ENCODE data around the gene CDH20.

CDH20 gene

GRCh38 chr18:61335684-61336555 lies 2.7 kb downstream of the CDH20 start:
- H3K27ac ChIP-seq, result no peak overlapping the region
- H3K27me3 ChIP-seq (replicated peaks), result no peaks in the 10 kb centered on the region
- TF ChIP-seq, protein P1, sequence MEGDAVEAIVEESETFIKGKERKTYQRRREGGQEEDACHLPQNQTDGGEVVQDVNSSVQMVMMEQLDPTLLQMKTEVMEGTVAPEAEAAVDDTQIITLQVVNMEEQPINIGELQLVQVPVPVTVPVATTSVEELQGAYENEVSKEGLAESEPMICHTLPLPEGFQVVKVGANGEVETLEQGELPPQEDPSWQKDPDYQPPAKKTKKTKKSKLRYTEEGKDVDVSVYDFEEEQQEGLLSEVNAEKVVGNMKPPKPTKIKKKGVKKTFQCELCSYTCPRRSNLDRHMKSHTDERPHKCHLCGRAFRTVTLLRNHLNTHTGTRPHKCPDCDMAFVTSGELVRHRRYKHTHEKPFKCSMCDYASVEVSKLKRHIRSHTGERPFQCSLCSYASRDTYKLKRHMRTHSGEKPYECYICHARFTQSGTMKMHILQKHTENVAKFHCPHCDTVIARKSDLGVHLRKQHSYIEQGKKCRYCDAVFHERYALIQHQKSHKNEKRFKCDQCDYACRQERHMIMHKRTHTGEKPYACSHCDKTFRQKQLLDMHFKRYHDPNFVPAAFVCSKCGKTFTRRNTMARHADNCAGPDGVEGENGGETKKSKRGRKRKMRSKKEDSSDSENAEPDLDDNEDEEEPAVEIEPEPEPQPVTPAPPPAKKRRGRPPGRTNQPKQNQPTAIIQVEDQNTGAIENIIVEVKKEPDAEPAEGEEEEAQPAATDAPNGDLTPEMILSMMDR (IDR thresholded peaks at IDR 0.05; ENCODE audit: low read depth, low read length, missing control alignments), result no peak
- H3K36me3 ChIP-seq (replicated peaks), result no peaks in the 10 kb centered on the region
- in situ Hi-C loops (cut with HindIII; ENCODE audit: low pct_ligation_motif_present, low sequenced_read_pairs), result no loop called here
- DNase-seq, result no peak
- no peak overlapping the region for H3K4me3 ChIP-seq (ENCODE audit: low read depth, low read length)

GRCh38 chr18:61336766-61337165 lies 3.5 kb downstream of the CDH20 start:
- TF ChIP-seq, protein P1 (IDR thresholded peaks at IDR 0.05; ENCODE audit: low read depth, low read length, missing control alignments), result no peak
- H3K4me3 ChIP-seq (ENCODE audit: low read depth, low read length), result no peak overlapping the region
- in situ Hi-C loops (cut with HindIII; ENCODE audit: low pct_ligation_motif_present, low sequenced_read_pairs), result no loop called here
- H3K27ac ChIP-seq, result no peak overlapping the region
- H3K36me3 ChIP-seq (replicated peaks), result no peaks in the 10 kb centered on the region
- no peak for DNase-seq
- H3K27me3 ChIP-seq (replicated peaks), result no peaks in the 10 kb centered on the region

DNA sequence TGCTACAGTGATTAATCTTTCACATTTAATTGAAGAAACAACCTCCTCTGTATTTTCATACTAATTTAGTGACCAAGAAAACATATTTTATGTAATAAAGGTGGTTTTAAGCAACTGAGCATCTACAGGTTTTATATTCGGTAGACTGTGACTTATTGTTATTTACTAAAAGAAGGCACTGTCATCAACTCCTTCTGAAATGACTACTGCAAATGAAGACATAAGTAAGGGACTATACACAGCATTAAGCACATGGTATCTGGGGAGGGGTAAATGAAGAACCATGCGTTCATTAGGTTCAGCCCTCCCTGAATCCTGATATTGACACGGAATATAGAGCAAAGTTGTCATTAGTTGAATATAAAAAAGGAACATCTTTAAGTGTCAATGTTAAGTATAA lies 4.3 kb downstream of the CDH20 start:
- Histone ChIP-seq H3K36me3 (replicated peaks) (no peaks in the 10 kb centered on the region), H3K27me3 (replicated peaks) (no peaks in the 10 kb centered on the region), H3K4me3 (ENCODE audit: low read depth, low read length) (no peak overlapping the region), H3K27ac (no peak overlapping the region)
- DNase-seq, result no peak
- TF ChIP-seq, protein P1 (IDR thresholded peaks at IDR 0.05; ENCODE audit: low read depth, low read length, missing control alignments), result no peak
- in situ Hi-C loops (cut with HindIII; ENCODE audit: low pct_ligation_motif_present, low sequenced_read_pairs), result no loop called here

DNA sequence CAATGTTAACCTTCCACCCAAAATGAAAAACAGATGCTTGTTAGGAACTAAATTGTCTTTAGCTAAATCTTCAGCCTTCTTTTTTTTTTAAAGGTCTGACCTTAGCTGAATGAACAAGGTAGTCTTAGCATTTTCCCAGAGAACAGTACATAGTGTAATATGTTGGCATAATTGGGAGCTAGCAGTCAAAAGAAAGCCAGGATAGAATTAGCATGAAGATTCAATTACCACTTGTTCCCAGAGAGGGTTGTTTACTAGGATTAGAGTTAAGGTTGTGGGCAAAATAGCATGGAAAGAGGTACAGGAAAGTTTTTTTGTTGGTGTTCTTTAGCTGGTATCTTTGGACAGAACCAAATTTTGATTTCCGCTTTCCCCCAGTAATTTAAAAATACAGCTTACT lies 6.9 kb downstream of the CDH20 start:
- DNase-seq, result no peak
- no peaks in the 10 kb centered on the region for H3K36me3 ChIP-seq (replicated peaks)
- in situ Hi-C loops (cut with HindIII; ENCODE audit: low pct_ligation_motif_present, low sequenced_read_pairs), result no loop called here
- H3K27ac ChIP-seq, result no peak overlapping the region
- H3K4me3 ChIP-seq (ENCODE audit: low read depth, low read length), result no peak overlapping the region
- TF ChIP-seq, protein P1 (IDR thresholded peaks at IDR 0.05; ENCODE audit: low read depth, low read length, missing control alignments), result no peak
- H3K27me3 ChIP-seq (replicated peaks), result no peaks in the 10 kb centered on the region

- TF ChIP-seq, protein P1 (IDR thresholded peaks at IDR 0.05; ENCODE audit: low read depth, low read length, missing control alignments), result no peak
- in situ Hi-C loops (cut with HindIII; ENCODE audit: low pct_ligation_motif_present, low sequenced_read_pairs), result no loop called here
- DNase-seq, result no peak
Observed at GRCh38 chr18:61348230-61348629, 15.0 kb downstream of the CDH20 start.

More at GRCh38 chr18:61348230-61348629, 15.0 kb downstream of the CDH20 start:
- Histone ChIP-seq H3K27ac (no peak overlapping the region), H3K4me3 (ENCODE audit: low read depth, low read length) (no peak overlapping the region), H3K36me3 (replicated peaks) (no peaks in the 10 kb centered on the region), H3K27me3 (replicated peaks) (no peaks in the 10 kb centered on the region)
